ENCODE results near the gene SMURF1. TPM values are rescaled to one million over a fixed set of nuclear protein-coding genes. Genes with fewer than 3 reads are reported as not detected.

Gene SMURF1
- total RNA-seq, 1 donor from 2014 or later = 22.1 TPM

DNA sequence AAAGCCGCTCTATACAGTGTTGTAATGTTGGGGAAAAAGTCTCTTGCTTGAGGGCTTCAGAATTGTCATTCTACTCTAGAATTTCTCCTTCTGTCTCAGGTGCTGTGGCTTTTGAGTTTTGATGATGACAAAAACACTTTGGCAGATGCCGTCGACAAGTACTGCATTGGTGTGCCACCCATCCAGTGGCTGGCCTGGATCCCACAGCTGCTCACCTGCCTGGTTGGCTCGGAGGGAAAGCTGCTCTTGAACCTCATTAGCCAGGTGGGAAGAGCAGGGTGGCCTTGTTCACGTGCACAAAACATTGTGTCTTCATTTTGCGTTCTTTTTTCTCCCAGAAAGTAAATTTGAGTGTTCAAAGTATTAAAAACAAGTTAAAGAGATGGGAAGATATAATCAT, 153.6 kb downstream of the SMURF1 start:
- Mint-ChIP-seq H3K4me3 (no peak overlapping the region), H3K27ac (no peak overlapping the region), H3K27me3 (no peaks in the 10 kb centered on the region), H3K36me3 (peaks cover 42% of the 10 kb centered on the region), H3K4me1 (ENCODE audit: unreplicated experiment) (no peaks in the 10 kb centered on the region), H3K9me3 (no peaks in the 10 kb centered on the region)
- DNase-seq (ENCODE audit: extremely low spot score, unreplicated experiment) = no peak
- TF ChIP-seq, protein P1, sequence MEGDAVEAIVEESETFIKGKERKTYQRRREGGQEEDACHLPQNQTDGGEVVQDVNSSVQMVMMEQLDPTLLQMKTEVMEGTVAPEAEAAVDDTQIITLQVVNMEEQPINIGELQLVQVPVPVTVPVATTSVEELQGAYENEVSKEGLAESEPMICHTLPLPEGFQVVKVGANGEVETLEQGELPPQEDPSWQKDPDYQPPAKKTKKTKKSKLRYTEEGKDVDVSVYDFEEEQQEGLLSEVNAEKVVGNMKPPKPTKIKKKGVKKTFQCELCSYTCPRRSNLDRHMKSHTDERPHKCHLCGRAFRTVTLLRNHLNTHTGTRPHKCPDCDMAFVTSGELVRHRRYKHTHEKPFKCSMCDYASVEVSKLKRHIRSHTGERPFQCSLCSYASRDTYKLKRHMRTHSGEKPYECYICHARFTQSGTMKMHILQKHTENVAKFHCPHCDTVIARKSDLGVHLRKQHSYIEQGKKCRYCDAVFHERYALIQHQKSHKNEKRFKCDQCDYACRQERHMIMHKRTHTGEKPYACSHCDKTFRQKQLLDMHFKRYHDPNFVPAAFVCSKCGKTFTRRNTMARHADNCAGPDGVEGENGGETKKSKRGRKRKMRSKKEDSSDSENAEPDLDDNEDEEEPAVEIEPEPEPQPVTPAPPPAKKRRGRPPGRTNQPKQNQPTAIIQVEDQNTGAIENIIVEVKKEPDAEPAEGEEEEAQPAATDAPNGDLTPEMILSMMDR (conservative IDR thresholded peaks at IDR 0.05) = no peak

DNA sequence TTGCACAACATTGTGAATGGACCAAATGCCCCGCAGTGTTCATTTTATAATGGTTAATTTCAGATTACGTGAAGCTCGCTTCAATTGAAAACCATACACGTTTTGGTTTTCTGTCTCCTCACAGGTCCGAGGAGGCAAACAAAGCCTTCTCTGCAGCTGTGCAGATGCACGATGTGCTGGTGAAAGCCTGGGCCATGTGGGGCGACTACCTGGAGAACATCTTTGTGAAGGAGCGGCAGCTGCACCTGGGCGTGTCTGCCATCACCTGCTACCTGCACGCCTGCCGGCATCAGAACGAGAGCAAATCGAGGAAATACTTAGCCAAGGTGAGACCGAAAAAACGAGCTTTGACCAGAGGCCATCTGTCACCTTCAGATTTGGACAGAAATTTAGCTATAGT, 155.3 kb downstream of the SMURF1 start:
- no peaks in the 10 kb centered on the region for H3K4me1 Mint-ChIP-seq (ENCODE audit: unreplicated experiment)
- H3K36me3 Mint-ChIP-seq = peaks cover 56% of the 10 kb centered on the region
- no peak overlapping the region for H3K27ac Mint-ChIP-seq
- no peak for DNase-seq (ENCODE audit: extremely low spot score, unreplicated experiment)
- H3K4me3 Mint-ChIP-seq = no peak overlapping the region
- H3K27me3 Mint-ChIP-seq = no peaks in the 10 kb centered on the region
- TF ChIP-seq, protein P1 (conservative IDR thresholded peaks at IDR 0.05) = no peak
- H3K9me3 Mint-ChIP-seq = no peaks in the 10 kb centered on the region

DNA sequence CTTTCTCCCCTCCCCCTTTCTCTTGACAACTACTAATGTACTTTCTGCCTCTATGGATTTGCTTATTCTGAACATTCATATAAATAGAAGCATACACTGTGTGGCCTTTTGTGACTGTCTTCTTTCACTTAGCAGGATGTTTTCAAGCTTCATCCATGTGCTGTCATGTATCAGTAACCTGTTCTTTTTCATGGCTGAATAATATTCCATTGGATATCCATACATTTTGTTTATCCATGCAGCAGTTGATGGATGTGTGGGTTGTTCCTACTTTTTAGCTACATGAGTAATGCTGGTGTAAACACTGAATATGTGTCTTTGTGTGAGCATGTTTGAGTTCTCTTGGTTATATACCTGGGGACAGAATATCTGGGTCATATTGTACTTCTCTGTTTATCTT, 158.0 kb downstream of the SMURF1 start:
- Mint-ChIP-seq H3K4me3 (no peak overlapping the region), H3K9me3 (no peaks in the 10 kb centered on the region), H3K27me3 (no peaks in the 10 kb centered on the region), H3K4me1 (ENCODE audit: unreplicated experiment) (no peaks in the 10 kb centered on the region), H3K36me3 (peaks cover 53% of the 10 kb centered on the region), H3K27ac (no peak overlapping the region)
- TF ChIP-seq, protein P1 (conservative IDR thresholded peaks at IDR 0.05) = no peak
- DNase-seq (ENCODE audit: extremely low spot score, unreplicated experiment) = no peak

DNA sequence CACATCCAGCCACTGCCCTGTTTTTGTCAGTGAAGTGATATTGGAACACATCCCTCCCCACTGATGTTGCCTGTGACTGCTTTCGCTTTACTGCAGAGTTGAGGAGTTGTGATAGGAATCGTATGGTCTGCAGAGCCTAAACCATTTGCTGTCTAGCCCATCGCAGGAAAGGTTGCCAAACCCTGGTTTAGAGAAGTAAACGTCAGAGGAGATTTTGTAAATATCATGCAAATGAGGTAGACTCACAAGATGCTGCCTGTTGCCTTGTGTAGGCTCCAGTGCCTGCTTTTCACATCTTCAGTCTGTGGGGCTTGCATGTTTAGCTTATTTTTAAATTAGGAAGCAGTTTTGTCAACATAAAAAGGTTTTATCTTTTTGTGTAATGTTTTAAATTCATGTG, 158.5 kb downstream of the SMURF1 start:
- Mint-ChIP-seq H3K36me3 (peaks cover 53% of the 10 kb centered on the region), H3K27me3 (no peaks in the 10 kb centered on the region), H3K9me3 (no peaks in the 10 kb centered on the region), H3K27ac (no peak overlapping the region), H3K4me1 (ENCODE audit: unreplicated experiment) (no peaks in the 10 kb centered on the region), H3K4me3 (no peak overlapping the region)
- TF ChIP-seq, protein P1 (conservative IDR thresholded peaks at IDR 0.05) = no peak
- no peak for DNase-seq (ENCODE audit: extremely low spot score, unreplicated experiment)

DNA sequence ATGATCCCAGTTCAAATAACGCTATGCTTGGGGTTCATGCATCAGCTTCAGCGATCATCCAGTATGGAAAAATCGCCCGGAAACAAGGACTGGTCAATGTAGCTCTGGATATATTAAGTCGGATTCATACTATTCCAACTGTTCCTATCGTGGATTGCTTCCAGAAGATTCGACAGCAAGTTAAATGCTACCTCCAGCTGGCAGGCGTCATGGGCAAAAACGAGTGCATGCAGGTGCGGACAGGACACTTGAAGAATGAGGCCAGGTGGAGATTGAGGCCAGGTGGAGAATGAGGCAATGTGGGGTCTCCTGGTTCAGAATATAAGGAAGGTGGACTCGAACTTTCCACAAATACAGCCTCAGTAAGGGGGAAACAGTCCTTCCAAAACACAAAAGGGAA, 159.8 kb downstream of the SMURF1 start:
- H3K36me3 Mint-ChIP-seq = peaks cover 59% of the 10 kb centered on the region
- no peaks in the 10 kb centered on the region for H3K4me1 Mint-ChIP-seq (ENCODE audit: unreplicated experiment)
- no peak overlapping the region for H3K27ac Mint-ChIP-seq
- H3K9me3 Mint-ChIP-seq = no peaks in the 10 kb centered on the region
- no peaks in the 10 kb centered on the region for H3K27me3 Mint-ChIP-seq
- TF ChIP-seq, protein P1 (conservative IDR thresholded peaks at IDR 0.05) = no peak
- DNase-seq (ENCODE audit: extremely low spot score, unreplicated experiment) = peak; percentile 40
- H3K4me3 Mint-ChIP-seq = no peak overlapping the region

DNA sequence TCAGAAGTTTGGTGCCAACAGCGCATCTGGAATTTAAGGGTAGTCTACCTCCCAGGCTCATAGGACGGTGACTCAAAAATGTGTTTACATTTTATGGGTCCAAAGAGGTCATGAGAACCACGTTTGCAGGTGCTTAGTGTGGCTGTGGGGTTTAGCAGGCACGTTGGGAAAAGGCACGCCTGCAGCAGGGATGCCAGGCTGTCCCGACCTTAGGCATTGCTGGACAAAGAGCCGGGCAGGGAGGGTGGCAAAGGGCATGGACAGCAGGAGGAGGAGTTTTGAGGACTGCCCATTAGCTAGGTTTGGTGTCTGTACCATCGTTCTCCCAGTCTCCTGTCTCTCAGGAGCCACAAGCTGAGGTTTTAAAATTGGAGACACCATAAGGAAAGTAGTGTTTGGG, 161.2 kb downstream of the SMURF1 start:
- H3K27me3 Mint-ChIP-seq = no peaks in the 10 kb centered on the region
- H3K4me3 Mint-ChIP-seq = no peak overlapping the region
- H3K36me3 Mint-ChIP-seq = peaks cover 52% of the 10 kb centered on the region
- no peaks in the 10 kb centered on the region for H3K4me1 Mint-ChIP-seq (ENCODE audit: unreplicated experiment)
- no peaks in the 10 kb centered on the region for H3K9me3 Mint-ChIP-seq
- TF ChIP-seq, protein P1 (conservative IDR thresholded peaks at IDR 0.05) = no peak
- no peak overlapping the region for H3K27ac Mint-ChIP-seq
- DNase-seq (ENCODE audit: extremely low spot score, unreplicated experiment) = no peak
